PC-3 (cell line): Measurements from ENCODE around the gene TUBG2. TPM values are rescaled to one million over a fixed set of nuclear protein-coding genes. Genes with fewer than 3 reads are reported as not detected.

Experiments used
- ATAC-seq: fragments of 200-7000 bp; cut with Tn5 transposase; 2 replicates; pipeline ENCODE4 v1.9.1; 2020; ENCODE audit warnings: mild to moderate bottlenecking, moderate library complexity
- BruUV-seq: library from RNA; stranded (reverse); fragments of 400-500 nt; replicated peaks from 2 replicates; lab custom pipeline; 2021; lab: Mats Ljungman, UMichigan
- CTCF ChIA-PET: fragments of 300-600 bp; sonication (Branson Sonifier 250); formaldehyde crosslinking; loops from one replicate; lab custom pipeline; 2022; ENCODE audit warnings: antibody characterized with exemption; lab: Charles Lee
- POLR2A ChIA-PET: fragments of 300-600 bp; sonication (Branson Sonifier 250); formaldehyde crosslinking; loops from one replicate; lab custom pipeline; 2022; ENCODE audit warnings: antibody characterized with exemption; ENCODE audit not compliant: unreplicated experiment; lab: Charles Lee
- DNase-seq: peaks from one replicate; pipeline ENCODE4 v3.0.0-alpha.2; 2015
- H2AFZ ChIP-seq: fragments of 300-600 bp; sonication (generic); 2 replicates; pipeline ENCODE4 v1.6.0; 2016; ENCODE audit warnings: antibody characterized with exemption, low read length
- H3F3A ChIP-seq: fragments of 300-600 bp; sonication (generic); one replicate; pipeline ENCODE4 v1.6.0; 2017; ENCODE audit warnings: antibody characterized with exemption, low read length, control low read depth, mild to moderate bottlenecking; ENCODE audit not compliant: unreplicated experiment
- H3K27ac ChIP-seq: fragments of 300-600 bp; sonication (generic); 2 replicates; pipeline ENCODE4 v1.5.1; 2016; ENCODE audit warnings: mild to moderate bottlenecking, low read length
- H3K27me3 ChIP-seq: fragments of 300-600 bp; sonication (generic); 2 replicates; pipeline ENCODE4 v1.6.1; 2016; ENCODE audit warnings: low read length, mixed read lengths
- H3K36me3 ChIP-seq: fragments of 300-600 bp; sonication (generic); 2 replicates; pipeline ENCODE4 v1.6.1; 2016; ENCODE audit warnings: low read depth, mixed run types, low read length, mixed read lengths
- H3K4me1 ChIP-seq: fragments of 300-600 bp; sonication (generic); 2 replicates; pipeline ENCODE4 v1.5.1; 2016; ENCODE audit warnings: low read length; ENCODE audit not compliant: insufficient read depth
- H3K4me2 ChIP-seq: fragments of 300-600 bp; sonication (generic); 2 replicates; pipeline ENCODE4 v1.6.0; 2016; ENCODE audit warnings: low read length
- H3K4me3 ChIP-seq: fragments of 300-600 bp; sonication (generic); 2 replicates; pipeline ENCODE4 v1.5.1; 2016; ENCODE audit warnings: mild to moderate bottlenecking, low read length, mixed read lengths
- H3K79me2 ChIP-seq: fragments of 300-600 bp; sonication (generic); 2 replicates; pipeline ENCODE4 v1.6.1; 2017; ENCODE audit warnings: low read length, mixed read lengths
- H3K9ac ChIP-seq: fragments of 300-600 bp; sonication (generic); 2 replicates; pipeline ENCODE4 v1.6.0; 2016; ENCODE audit warnings: mild to moderate bottlenecking, low read length
- H3K9me2 ChIP-seq: fragments of 300-600 bp; sonication (generic); replicated peaks from 2 replicates; pipeline ENCODE4 v1.6.1; 2016; ENCODE audit warnings: mixed run types, low read length, mixed read lengths
- H3K9me3 ChIP-seq: fragments of 300-600 bp; sonication (generic); 2 replicates; pipeline ENCODE4 v1.6.1; 2016; ENCODE audit warnings: low read length, mixed read lengths
- H4K20me1 ChIP-seq: fragments of 300-600 bp; sonication (generic); 2 replicates; pipeline ENCODE4 v1.6.1; 2016; ENCODE audit warnings: low read length, mixed read lengths
- EZH2 ChIP-seq: fragments of 300-600 bp; sonication (generic); IDR thresholded peaks from one replicate; pipeline ENCODE4 v1.6.1; 2017; ENCODE audit warnings: antibody characterized with exemption, mild to moderate bottlenecking, low read length; ENCODE audit not compliant: unreplicated experiment
- EZH2phosphoT487 ChIP-seq: fragments of 300-600 bp; sonication (generic); IDR thresholded peaks from 2 replicates; pipeline ENCODE4 v1.6.1; 2018; ENCODE audit warnings: mild to moderate bottlenecking, antibody characterized with exemption, low read length, borderline replicate concordance
- intact Hi-C: fragments of 100-400 bp; cut with micrococcal nuclease; formaldehyde crosslinking; loops from 2 replicates; pipeline ENCODE4 v1.9.0; 2023
- total RNA-seq: library from RNA; depleted of rRNA; stranded (reverse); fragments of >200 nt; gene quantifications from 2 replicates; pipeline ENCODE4 v1.2.3, GENCODE V29; 2014
- TF ChIP-seq, protein P1 (sequence below): fragments of 300-600 bp; sonication (generic); conservative IDR thresholded peaks from 2 replicates; pipeline ENCODE4 v1.5.1; 2017; ENCODE audit warnings: antibody characterized with exemption, low read depth, mild to moderate bottlenecking, low read length

The TUBG2 gene
- total RNA-seq, 1 experiment from 2014 or later = 7.1 TPM

DNA sequence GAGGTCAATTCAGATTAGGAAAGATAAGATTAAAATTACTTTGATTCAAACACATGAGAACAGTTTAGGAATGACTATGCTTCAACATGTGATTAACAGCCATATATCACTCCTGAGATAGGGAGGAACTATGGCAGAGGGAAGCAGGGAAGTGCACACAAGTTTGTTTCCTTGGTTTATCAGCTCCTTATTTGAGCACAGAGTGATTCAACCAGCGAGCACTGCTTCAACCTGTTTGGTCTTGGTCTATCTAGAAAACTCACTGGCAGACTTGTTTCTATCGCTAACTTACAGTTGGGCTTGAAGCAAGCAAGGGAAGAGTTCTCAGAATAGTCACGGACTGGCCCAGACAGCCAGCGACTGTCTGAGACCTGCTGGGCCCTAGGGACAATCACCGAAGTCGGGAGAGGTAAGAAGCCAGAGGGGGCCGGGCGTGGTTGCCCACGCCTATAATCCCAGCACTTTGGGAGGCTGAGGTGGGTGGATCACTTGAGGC lies 26.1 kb upstream of the TUBG2 start:
- Histone ChIP-seq H3K4me2 (no peak overlapping the region), H3K4me3 (no peak overlapping the region), H3K9ac (no peak overlapping the region), H3K79me2 (no peaks in the 10 kb centered on the region), H4K20me1 (no peaks in the 10 kb centered on the region), H3K9me3 (no peaks in the 10 kb centered on the region), H3F3A (no peaks in the 10 kb centered on the region), H3K27ac (no peak overlapping the region), H3K4me1 (no peaks in the 10 kb centered on the region), H2AFZ (no peak overlapping the region), H3K9me2 (no peaks in the 10 kb centered on the region), H3K36me3 (no peaks in the 10 kb centered on the region), H3K27me3 (no peaks in the 10 kb centered on the region)
- TF ChIP-seq, protein P1, sequence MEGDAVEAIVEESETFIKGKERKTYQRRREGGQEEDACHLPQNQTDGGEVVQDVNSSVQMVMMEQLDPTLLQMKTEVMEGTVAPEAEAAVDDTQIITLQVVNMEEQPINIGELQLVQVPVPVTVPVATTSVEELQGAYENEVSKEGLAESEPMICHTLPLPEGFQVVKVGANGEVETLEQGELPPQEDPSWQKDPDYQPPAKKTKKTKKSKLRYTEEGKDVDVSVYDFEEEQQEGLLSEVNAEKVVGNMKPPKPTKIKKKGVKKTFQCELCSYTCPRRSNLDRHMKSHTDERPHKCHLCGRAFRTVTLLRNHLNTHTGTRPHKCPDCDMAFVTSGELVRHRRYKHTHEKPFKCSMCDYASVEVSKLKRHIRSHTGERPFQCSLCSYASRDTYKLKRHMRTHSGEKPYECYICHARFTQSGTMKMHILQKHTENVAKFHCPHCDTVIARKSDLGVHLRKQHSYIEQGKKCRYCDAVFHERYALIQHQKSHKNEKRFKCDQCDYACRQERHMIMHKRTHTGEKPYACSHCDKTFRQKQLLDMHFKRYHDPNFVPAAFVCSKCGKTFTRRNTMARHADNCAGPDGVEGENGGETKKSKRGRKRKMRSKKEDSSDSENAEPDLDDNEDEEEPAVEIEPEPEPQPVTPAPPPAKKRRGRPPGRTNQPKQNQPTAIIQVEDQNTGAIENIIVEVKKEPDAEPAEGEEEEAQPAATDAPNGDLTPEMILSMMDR = no peak
- POLR2A ChIA-PET = no interaction called here
- no TSS peak for BruUV-seq
- ATAC-seq = no peak
- DNase-seq = no peak
- CTCF ChIA-PET = no interaction called here
- intact Hi-C loops = no loop called here

DNA sequence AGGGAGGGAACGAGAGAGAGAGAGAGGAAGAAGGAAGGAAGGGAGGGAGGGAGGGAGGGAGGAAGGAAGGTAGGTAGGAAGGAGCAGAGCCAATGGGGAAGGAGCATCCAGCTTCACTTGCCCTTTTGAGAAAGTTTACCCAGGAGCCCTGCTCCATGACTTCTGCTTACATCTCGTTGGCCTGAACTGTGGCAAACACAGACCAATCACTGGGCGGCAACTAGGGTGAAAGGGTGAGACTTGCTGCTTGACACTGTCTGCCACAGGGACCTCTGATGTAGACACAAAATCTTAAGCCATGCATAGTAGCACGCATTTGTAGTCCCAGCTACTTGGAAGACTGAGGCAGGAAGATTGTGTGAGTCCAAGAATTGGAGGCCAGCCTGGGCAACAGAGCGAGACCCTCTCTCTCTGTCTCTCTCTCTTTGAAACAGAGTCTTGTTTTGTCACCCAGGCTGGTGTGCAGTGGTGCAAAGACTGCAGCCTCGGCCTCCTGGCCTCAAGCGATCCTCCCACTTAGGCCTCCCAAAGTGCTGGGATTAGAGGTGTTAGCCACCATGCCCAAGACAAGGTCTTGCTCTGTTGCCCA lies 19.5 kb upstream of the TUBG2 start:
- Histone ChIP-seq H3K27me3 (no peaks in the 10 kb centered on the region), H2AFZ (no peak overlapping the region), H3K27ac (no peak overlapping the region), H3F3A (no peaks in the 10 kb centered on the region), H3K9me2 (no peaks in the 10 kb centered on the region), H3K79me2 (no peaks in the 10 kb centered on the region), H4K20me1 (no peaks in the 10 kb centered on the region), H3K4me3 (no peak overlapping the region), H3K4me1 (no peaks in the 10 kb centered on the region), H3K9ac (no peak overlapping the region), H3K4me2 (no peak overlapping the region), H3K9me3 (no peaks in the 10 kb centered on the region), H3K36me3 (no peaks in the 10 kb centered on the region)
- BruUV-seq = no TSS peak
- DNase-seq = no peak
- intact Hi-C loops = no loop called here
- CTCF ChIA-PET = no interaction called here
- TF ChIP-seq, protein P1 = no peak
- TF ChIP-seq EZH2 = no peak
- TF ChIP-seq EZH2phosphoT487 = no peak
- no peak for ATAC-seq
- POLR2A ChIA-PET = no interaction called here

DNA sequence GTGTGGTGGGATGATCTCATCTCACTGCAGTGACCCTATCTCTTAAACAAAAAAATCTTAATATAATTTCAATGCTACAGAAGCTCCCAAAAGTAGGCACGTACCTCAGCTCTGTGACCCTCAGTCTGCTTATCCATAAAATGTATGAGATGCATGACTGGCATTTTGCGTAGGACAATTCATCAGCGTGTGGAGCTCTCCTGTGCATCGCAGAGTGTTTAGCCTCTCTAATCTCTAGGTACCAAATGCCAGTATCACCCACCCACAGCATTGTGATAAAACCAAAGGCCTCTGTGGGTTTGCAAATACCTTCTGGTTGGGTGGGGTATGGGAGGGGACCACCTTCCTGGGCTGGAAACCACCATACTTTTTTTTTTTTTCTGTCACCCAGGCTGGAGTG lies 19.0 kb upstream of the TUBG2 start:
- Histone ChIP-seq H3K4me1 (no peaks in the 10 kb centered on the region), H3F3A (no peaks in the 10 kb centered on the region), H3K27me3 (no peaks in the 10 kb centered on the region), H3K9me3 (no peaks in the 10 kb centered on the region), H3K4me3 (no peak overlapping the region), H3K4me2 (no peak overlapping the region), H4K20me1 (no peaks in the 10 kb centered on the region), H3K36me3 (no peaks in the 10 kb centered on the region), H3K9ac (no peak overlapping the region), H2AFZ (no peak overlapping the region), H3K9me2 (no peaks in the 10 kb centered on the region), H3K79me2 (no peaks in the 10 kb centered on the region), H3K27ac (no peak overlapping the region)
- no TSS peak for BruUV-seq
- ChIA-PET CTCF (no interaction called here), POLR2A (no interaction called here)
- TF ChIP-seq EZH2phosphoT487 = no peak
- TF ChIP-seq, protein P1 = no peak
- DNase-seq (no peak), ATAC-seq (no peak)
- intact Hi-C loops = no loop called here
